Measurements from ENCODE around the gene PRM3. TPM values are rescaled to one million over a fixed set of nuclear protein-coding genes. Genes with fewer than 3 reads are reported as not detected.
A peak's percentile ranks its signal among the peaks of the same experiment; 100 is the strongest.

Gene PRM3
- total and polyA plus RNA-seq, 4 experiments from 2014 or later: not detected

DNA sequence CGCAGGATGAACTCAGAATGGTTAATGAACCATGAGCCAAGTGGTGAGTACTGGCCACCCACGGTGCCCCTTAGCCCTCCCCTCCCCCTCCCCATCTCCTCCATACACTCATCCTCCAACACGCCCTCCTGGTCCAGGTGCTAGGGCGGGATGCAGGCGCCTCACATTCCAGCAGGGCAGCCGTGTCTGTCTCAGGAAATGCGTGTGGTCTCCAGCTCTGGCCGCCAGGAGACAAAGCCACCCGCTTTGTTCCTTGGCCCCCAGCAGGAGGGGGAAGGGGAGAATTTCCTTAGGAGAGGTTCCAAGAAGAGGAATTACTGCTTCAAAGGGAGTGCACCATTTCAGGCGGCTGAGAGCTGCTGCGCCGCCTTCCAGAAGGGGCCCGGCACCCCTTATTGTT is 42.1 kb upstream of the PRM3 start:
- Mint-ChIP-seq H3K27me3 (no peaks in the 10 kb centered on the region), H3K36me3 (no peaks in the 10 kb centered on the region), H3K4me3 (no peak overlapping the region), H3K4me1 (peaks cover 19 to 36% (median 28%) of the 10 kb centered on the region in 4 donors), H3K9me3 (no peaks in the 10 kb centered on the region), H3K27ac (no peak overlapping the region)
- CTCF ChIA-PET (ENCODE audit: partially characterized antibody): no interaction called here
- Histone ChIP-seq H3K36me3 (ENCODE audit: insufficient read depth, low read length) (no peaks in the 10 kb centered on the region), H3K27ac (ENCODE audit: low read depth, low read length) (no peak overlapping the region), H3K4me3 (ENCODE audit: low read length in 2 of 2) (no peak overlapping the region), H3K27me3 (ENCODE audit: insufficient read depth, low read length) (no peaks in the 10 kb centered on the region), H3K4me1 (ENCODE audit: insufficient read depth, low read length) (peaks cover 27% of the 10 kb centered on the region), H3K9me3 (ENCODE audit: control insufficient read depth in 1 of 2, low read length in 2 of 2) (no peaks in the 10 kb centered on the region)
- POLR2A ChIA-PET (ENCODE audit: partially characterized antibody): no interaction called here
- no peak for DNase-seq
- intact Hi-C loops (cut with micrococcal nuclease): no loop called here

DNA sequence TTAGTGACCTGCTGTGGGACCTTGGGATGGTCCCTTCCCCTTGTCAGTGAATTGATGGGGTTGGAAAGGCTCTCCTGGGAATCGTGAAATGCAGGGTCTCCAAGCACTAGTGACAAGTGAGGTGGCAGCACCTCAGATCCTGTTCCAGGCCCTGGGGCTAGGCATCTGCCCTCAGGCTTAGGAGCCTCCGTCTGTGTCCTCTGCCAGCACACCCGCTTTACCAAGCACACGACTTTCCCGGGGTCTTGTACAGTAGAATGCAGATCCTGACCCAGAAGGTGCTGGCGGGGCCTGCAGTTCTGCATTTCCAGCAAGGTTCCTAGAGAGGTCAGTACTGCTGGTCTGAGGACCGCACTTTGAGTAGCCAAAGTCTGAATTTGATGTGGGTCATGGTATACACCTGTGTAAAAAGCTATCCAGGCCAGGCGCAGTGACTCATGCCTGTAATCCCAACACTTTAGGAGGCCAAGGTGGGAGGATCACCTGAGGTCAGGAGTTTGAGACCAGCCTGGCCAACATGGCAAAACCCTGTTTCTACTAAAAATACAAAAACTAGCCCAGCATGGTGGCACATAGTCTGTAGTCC is 41.0 kb upstream of the PRM3 start:
- Mint-ChIP-seq H3K36me3 (no peaks in the 10 kb centered on the region), H3K27ac (no peak overlapping the region), H3K4me1 (peaks cover 24 to 45% (median 34%) of the 10 kb centered on the region in 4 donors), H3K27me3 (no peaks in the 10 kb centered on the region), H3K9me3 (no peaks in the 10 kb centered on the region), H3K4me3 (no peak overlapping the region)
- ChIA-PET POLR2A (ENCODE audit: partially characterized antibody) (interaction anchor here (0.7 kb wide), 1 partner anchor 12 kb away, joined by 3 read pairs; no protein-coding TSS in a partner anchor), CTCF (ENCODE audit: partially characterized antibody) (no interaction called here)
- intact Hi-C loops (cut with micrococcal nuclease): no loop called here
- Histone ChIP-seq H3K27me3 (ENCODE audit: insufficient read depth, low read length) (no peaks in the 10 kb centered on the region), H3K27ac (ENCODE audit: low read depth, low read length) (no peak overlapping the region), H3K4me1 (ENCODE audit: insufficient read depth, low read length) (peaks cover 37% of the 10 kb centered on the region), H3K36me3 (ENCODE audit: insufficient read depth, low read length) (no peaks in the 10 kb centered on the region), H3K4me3 (ENCODE audit: low read length in 2 of 2) (no peak overlapping the region), H3K9me3 (ENCODE audit: control insufficient read depth in 1 of 2, low read length in 2 of 2) (no peaks in the 10 kb centered on the region)
- no peak for DNase-seq

DNA sequence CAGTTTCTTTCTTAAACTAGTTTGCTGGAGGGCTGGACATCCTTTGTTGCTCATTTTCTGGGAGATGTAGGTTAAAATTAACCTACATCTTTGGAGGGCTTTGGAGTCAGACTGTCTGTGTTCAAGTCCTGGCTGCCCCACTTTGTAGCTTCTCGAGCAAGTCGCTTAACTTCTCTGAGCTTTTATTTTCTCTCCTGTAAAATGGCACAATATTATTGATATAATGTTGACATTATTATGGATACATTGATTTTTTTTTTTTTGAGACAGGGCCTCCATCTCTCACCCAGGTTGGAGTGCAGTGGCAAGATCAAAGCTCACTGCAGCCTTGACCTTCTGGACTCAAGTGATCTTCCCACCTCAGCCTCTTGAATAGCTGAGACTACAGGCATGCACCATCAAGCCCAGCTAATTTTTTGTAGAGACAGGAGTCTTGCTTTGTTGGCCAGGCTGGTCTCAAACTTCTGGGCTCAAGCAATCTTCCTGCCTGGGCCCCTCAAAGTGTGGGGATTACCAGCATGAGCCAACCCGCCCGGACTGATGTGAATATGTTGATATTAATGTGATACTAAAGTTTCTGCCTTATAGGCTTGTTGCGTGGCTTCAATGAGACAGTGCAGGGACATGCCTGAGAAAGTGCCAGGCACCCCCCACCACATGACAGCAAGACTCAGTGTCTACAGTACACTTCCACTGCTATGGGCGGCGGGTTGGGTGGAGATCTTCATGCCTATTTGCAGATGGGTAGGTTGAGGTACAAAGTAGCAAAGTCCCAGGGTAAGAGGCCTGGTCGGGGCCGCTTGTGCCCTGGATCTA is 40.3 kb upstream of the PRM3 start:
- H3K4me3 Mint-ChIP-seq: peak overlapping the region in 1 of 8 donors; percentile 20
- no peaks in the 10 kb centered on the region for H3K27me3 Mint-ChIP-seq
- H3K36me3 ChIP-seq (ENCODE audit: insufficient read depth, low read length): no peaks in the 10 kb centered on the region
- no peaks in the 10 kb centered on the region for H3K36me3 Mint-ChIP-seq
- ChIA-PET POLR2A (ENCODE audit: partially characterized antibody) (interaction anchor here (0.7 kb wide), 1 partner anchor 13 kb away, joined by 3 read pairs; no protein-coding TSS in a partner anchor), CTCF (ENCODE audit: partially characterized antibody) (interaction anchor here (0.6 to 1.8 kb wide), 4 partner anchors 16 to 340 kb away, joined by 3 to 4 read pairs (median 4); no protein-coding TSS in a partner anchor)
- DNase-seq: no peak
- peak overlapping the region in 2 of 7 donors; percentile 36 to 74 for H3K27ac Mint-ChIP-seq
- H3K9me3 Mint-ChIP-seq: no peaks in the 10 kb centered on the region
- intact Hi-C loops (cut with micrococcal nuclease): no loop called here
- peaks cover 24 to 45% (median 34%) of the 10 kb centered on the region in 4 donors for H3K4me1 Mint-ChIP-seq
- H3K9me3 ChIP-seq (ENCODE audit: control insufficient read depth in 1 of 2, low read length in 2 of 2): no peaks in the 10 kb centered on the region
- no peak overlapping the region for H3K4me3 ChIP-seq (ENCODE audit: low read length in 2 of 2)
- H3K4me1 ChIP-seq (ENCODE audit: insufficient read depth, low read length): peaks cover 37% of the 10 kb centered on the region
- no peak overlapping the region for H3K27ac ChIP-seq (ENCODE audit: low read depth, low read length)
- H3K27me3 ChIP-seq (ENCODE audit: insufficient read depth, low read length): no peaks in the 10 kb centered on the region

DNA sequence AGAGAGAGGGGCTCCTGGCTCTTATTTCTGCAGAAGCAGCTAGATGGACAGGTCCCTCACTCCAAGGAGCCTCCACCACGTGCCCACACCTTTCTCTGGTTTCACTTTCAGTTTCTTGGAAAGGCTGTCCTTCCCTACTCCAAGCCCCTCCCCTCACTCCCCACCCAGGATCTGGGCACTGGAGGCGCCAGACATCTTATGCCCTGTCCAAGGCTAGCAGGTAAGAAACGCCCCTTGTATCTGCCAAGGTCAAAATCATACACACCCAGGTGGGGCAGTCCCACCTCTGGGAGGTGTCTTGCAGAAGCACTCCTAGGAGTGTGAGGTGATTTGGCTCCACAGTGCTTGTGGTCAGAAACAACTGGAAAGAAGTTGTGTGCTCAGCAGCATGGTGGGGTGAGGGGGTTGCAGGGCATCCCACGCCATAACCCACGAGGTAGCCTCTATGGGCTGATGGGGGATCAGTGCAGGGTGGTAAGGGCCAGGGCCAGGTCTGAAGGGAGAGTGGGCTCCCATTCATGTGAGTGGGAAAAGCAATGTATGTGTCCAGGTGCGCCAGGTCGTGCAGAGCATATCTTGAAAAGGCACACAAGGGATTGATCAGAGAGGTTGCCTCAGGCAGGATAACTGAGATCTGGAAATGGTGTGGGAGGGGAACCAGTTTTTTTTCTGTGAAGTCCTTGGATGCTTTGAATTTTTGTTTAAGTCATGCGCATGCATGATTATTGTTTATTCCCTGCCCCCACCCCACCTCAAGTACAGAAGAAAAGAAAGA is 39.5 kb upstream of the PRM3 start:
- Histone ChIP-seq H3K36me3 (ENCODE audit: insufficient read depth, low read length) (no peaks in the 10 kb centered on the region), H3K4me1 (ENCODE audit: insufficient read depth, low read length) (peaks cover 37% of the 10 kb centered on the region), H3K27me3 (ENCODE audit: insufficient read depth, low read length) (no peaks in the 10 kb centered on the region), H3K27ac (ENCODE audit: low read depth, low read length) (no peak overlapping the region), H3K4me3 (ENCODE audit: low read length in 2 of 2) (peak overlapping the region in 1 of 2 donors; percentile 3), H3K9me3 (ENCODE audit: control insufficient read depth in 1 of 2, low read length in 2 of 2) (no peaks in the 10 kb centered on the region)
- ChIA-PET CTCF (ENCODE audit: partially characterized antibody) (interaction anchor here (0.6 to 1.8 kb wide), 8 partner anchors 8 to 349 kb away, joined by 3 to 4 read pairs (median 3); no protein-coding TSS in a partner anchor), POLR2A (ENCODE audit: partially characterized antibody) (interaction anchor here (1.2 kb wide), 1 partner anchor 56 kb away, joined by 7 read pairs; the partner anchor contains the start of gene SOCS1)
- Mint-ChIP-seq H3K36me3 (no peaks in the 10 kb centered on the region), H3K4me1 (peaks cover 24 to 45% (median 34%) of the 10 kb centered on the region in 4 donors), H3K4me3 (peak overlapping the region in 7 of 8 donors; percentile 39 to 75 (median 62)), H3K9me3 (no peaks in the 10 kb centered on the region), H3K27me3 (no peaks in the 10 kb centered on the region), H3K27ac (peak overlapping the region; percentile 15 to 83 (median 57))
- DNase-seq: peak in 4 of 5 donors; percentile 13 to 50 (median 20)
- intact Hi-C loops (cut with micrococcal nuclease): no loop called here

GRCh38 chr16:11310997-11311561 is 37.6 kb upstream of the PRM3 start:
- ChIA-PET POLR2A (ENCODE audit: partially characterized antibody) (interaction anchor here (0.6 to 2.0 kb wide), 7 partner anchors 13 to 524 kb away, joined by 3 to 11 read pairs (median 4); partner anchors contain the start of gene SOCS1), CTCF (ENCODE audit: partially characterized antibody) (interaction anchor here (0.8 to 2.3 kb wide), 6 partner anchors 13 to 357 kb away, joined by 3 to 8 read pairs (median 3); no protein-coding TSS in a partner anchor)
- no peak overlapping the region for H3K4me3 ChIP-seq (ENCODE audit: low read length in 2 of 2)
- Mint-ChIP-seq H3K4me1 (peaks cover 22 to 45% (median 34%) of the 10 kb centered on the region in 4 donors), H3K27me3 (no peaks in the 10 kb centered on the region), H3K36me3 (no peaks in the 10 kb centered on the region), H3K4me3 (peak overlapping the region in 7 of 8 donors; percentile 66 to 81 (median 78)), H3K27ac (peak overlapping the region; percentile 55 to 97 (median 90)), H3K9me3 (no peaks in the 10 kb centered on the region)
- DNase-seq: peak; percentile 62 to 70 (median 63)
- no peaks in the 10 kb centered on the region for H3K9me3 ChIP-seq (ENCODE audit: control insufficient read depth in 1 of 2, low read length in 2 of 2)
- H3K27me3 ChIP-seq (ENCODE audit: insufficient read depth, low read length): no peaks in the 10 kb centered on the region
- peaks cover 37% of the 10 kb centered on the region for H3K4me1 ChIP-seq (ENCODE audit: insufficient read depth, low read length)
- H3K27ac ChIP-seq (ENCODE audit: low read depth, low read length): peak overlapping the region; percentile 4
- intact Hi-C loops (cut with micrococcal nuclease): no loop called here
- H3K36me3 ChIP-seq (ENCODE audit: insufficient read depth, low read length): no peaks in the 10 kb centered on the region

GRCh38 chr16:11310634-11310977 is 37.2 kb upstream of the PRM3 start:
- Mint-ChIP-seq H3K27ac (peak overlapping the region in 6 of 7 donors; percentile 55 to 97 (median 90)), H3K27me3 (no peaks in the 10 kb centered on the region), H3K36me3 (no peaks in the 10 kb centered on the region), H3K9me3 (peaks cover 0 to 2% (median 0%) of the 10 kb centered on the region in 8 donors), H3K4me1 (peaks cover 22 to 45% (median 34%) of the 10 kb centered on the region in 4 donors), H3K4me3 (peak overlapping the region in 4 of 8 donors; percentile 76 to 79 (median 78))
- POLR2A ChIA-PET (ENCODE audit: partially characterized antibody): interaction anchor here (0.6 to 2.0 kb wide), 6 partner anchors 13 to 524 kb away, joined by 3 to 11 read pairs (median 6); partner anchors contain the start of gene SOCS1
- Histone ChIP-seq H3K36me3 (ENCODE audit: insufficient read depth, low read length) (no peaks in the 10 kb centered on the region), H3K27me3 (ENCODE audit: insufficient read depth, low read length) (no peaks in the 10 kb centered on the region), H3K4me3 (ENCODE audit: low read length in 2 of 2) (no peak overlapping the region), H3K4me1 (ENCODE audit: insufficient read depth, low read length) (peaks cover 37% of the 10 kb centered on the region), H3K27ac (ENCODE audit: low read depth, low read length) (no peak overlapping the region), H3K9me3 (ENCODE audit: control insufficient read depth in 1 of 2, low read length in 2 of 2) (no peaks in the 10 kb centered on the region)
- CTCF ChIA-PET (ENCODE audit: partially characterized antibody): interaction anchor here (0.8 to 2.3 kb wide), 3 partner anchors 13 to 356 kb away, joined by 3 to 8 read pairs (median 3); no protein-coding TSS in a partner anchor
- no peak for DNase-seq
- intact Hi-C loops (cut with micrococcal nuclease): no loop called here

Data from CD4-positive, alpha-beta memory T cell (primary cell).